Astrocyte (in vitro differentiated cells and primary cell): ENCODE results near the gene CRYBG1. TPM values are rescaled to one million over a fixed set of nuclear protein-coding genes. Genes with fewer than 3 reads are reported as not detected.
A peak's percentile ranks its signal among the peaks of the same experiment; 100 is the strongest.

ENCODE experiments used
- DNase-seq: peaks from one replicate; pipeline ENCODE4 v3.0.0-alpha.2; 2010; ENCODE audit warnings: low read depth
- FAIRE-seq: peaks from 2 replicates; lab custom pipeline; 2011; peaks lifted over from hg19 to GRCh38; lab: Jason Lieb, UNC
- H2AFZ ChIP-seq: 2 replicates; pipeline ENCODE4 v1.6.0; 2012; ENCODE audit warnings: low read depth, low read length, inconsistent platforms
- H3K27ac ChIP-seq: 2 replicates; pipeline ENCODE4 v1.5.1; 2011; ENCODE audit warnings: low read depth, low read length, inconsistent platforms
- H3K27me3 ChIP-seq: 2 replicates; pipeline ENCODE4 v1.6.0; 2011; ENCODE audit warnings: low read length, inconsistent platforms; ENCODE audit not compliant: insufficient read depth
- H3K36me3 ChIP-seq: 2 replicates; pipeline ENCODE4 v1.5.1; 2011; ENCODE audit warnings: low read length, inconsistent platforms; ENCODE audit not compliant: insufficient read depth
- H3K4me1 ChIP-seq: 2 replicates; pipeline ENCODE4 v1.5.1; 2011; ENCODE audit warnings: low read length, inconsistent platforms; ENCODE audit not compliant: insufficient read depth
- H3K4me2 ChIP-seq: 2 replicates; pipeline ENCODE4 v1.6.0; 2012; ENCODE audit warnings: low read length, inconsistent platforms
- H3K4me3 ChIP-seq: 2 replicates; pipeline ENCODE4 v1.5.1; 2011; ENCODE audit warnings: low read depth, mild to moderate bottlenecking, low read length, inconsistent platforms; ENCODE audit not compliant: insufficient read depth
- H3K79me2 ChIP-seq: 2 replicates; pipeline ENCODE4 v1.6.0; 2012; ENCODE audit warnings: mild to moderate bottlenecking, low read length, inconsistent platforms; ENCODE audit not compliant: insufficient read depth
- H3K9ac ChIP-seq: 2 replicates; pipeline ENCODE4 v1.6.0; 2012; ENCODE audit warnings: mild to moderate bottlenecking, low read length, inconsistent platforms
- H3K9me3 ChIP-seq: 2 replicates; pipeline ENCODE4 v1.5.1; 2012; ENCODE audit warnings: low read depth, mild to moderate bottlenecking, low read length, inconsistent platforms; ENCODE audit not compliant: insufficient read depth
- H4K20me1 ChIP-seq: 2 replicates; pipeline ENCODE4 v1.6.0; 2012; ENCODE audit warnings: low read length, inconsistent platforms; ENCODE audit not compliant: insufficient read depth
- H3K27ac Mint-ChIP-seq: one replicate; pipeline ENCODE4 v1.8.0; 2021; ENCODE audit warnings: mild to moderate bottlenecking, mixed read lengths; ENCODE audit not compliant: unreplicated experiment
- H3K27me3 Mint-ChIP-seq: one replicate; pipeline ENCODE4 v1.8.0; 2021; ENCODE audit warnings: low read depth, mixed read lengths; ENCODE audit not compliant: unreplicated experiment
- H3K36me3 Mint-ChIP-seq: one replicate; pipeline ENCODE4 v1.8.0; 2021; ENCODE audit warnings: low read depth, mixed read lengths; ENCODE audit not compliant: unreplicated experiment
- H3K4me1 Mint-ChIP-seq: one replicate; pipeline ENCODE4 v1.8.0; 2021; ENCODE audit warnings: low read depth, mixed read lengths; ENCODE audit not compliant: unreplicated experiment
- H3K4me3 Mint-ChIP-seq: one replicate; pipeline ENCODE4 v1.8.0; 2021; ENCODE audit warnings: mild to moderate bottlenecking, moderate library complexity, mixed read lengths; ENCODE audit not compliant: unreplicated experiment
- H3K9me3 Mint-ChIP-seq: one replicate; pipeline ENCODE4 v1.8.0; 2021; ENCODE audit warnings: mild to moderate bottlenecking, mixed read lengths; ENCODE audit not compliant: unreplicated experiment
- EZH2 ChIP-seq: IDR thresholded peaks from 2 replicates; pipeline ENCODE4 v1.6.1; 2012; ENCODE audit warnings: mild to moderate bottlenecking, low read length, inconsistent platforms; ENCODE audit not compliant: insufficient read depth
- total RNA-seq: library from RNA; stranded (reverse); gene quantifications from 2 replicates; pipeline ENCODE4 v1.2.1, GENCODE V29; 2021
- TF ChIP-seq, protein P1 (sequence below): IDR thresholded peaks from 2 replicates; pipeline ENCODE4 v1.5.1; 2011; ENCODE audit warnings: low read depth, mild to moderate bottlenecking, inconsistent platforms, low read length, moderate library complexity; ENCODE audit not compliant: insufficient read depth

CRYBG1 gene
- total RNA-seq, 1 donor from 2014 or later = 0.64 TPM

DNA sequence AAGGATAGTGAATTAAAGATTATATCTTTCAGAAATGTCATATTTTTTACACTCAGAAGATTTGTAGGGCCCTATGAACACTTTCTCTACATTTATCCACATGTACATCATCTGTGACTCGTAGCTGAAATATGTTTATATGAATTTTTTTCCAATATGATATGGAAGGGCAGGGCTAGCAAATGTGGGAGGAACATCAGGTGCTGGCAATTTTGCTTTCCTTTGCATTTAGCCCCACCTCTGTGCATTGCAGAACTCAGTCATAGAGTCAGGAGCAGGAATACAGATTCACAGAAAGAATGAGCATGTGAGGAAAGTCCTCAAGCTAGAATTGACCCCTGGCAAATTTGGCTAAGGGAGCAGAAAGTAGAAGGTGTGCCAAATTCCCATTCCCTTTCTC lies 129.9 kb downstream of the CRYBG1 start:
- Histone ChIP-seq H3K79me2 (no peaks in the 10 kb centered on the region), H3K9ac (no peak overlapping the region), H3K4me3 (no peak overlapping the region), H3K4me2 (no peak overlapping the region), H2AFZ (no peak overlapping the region), H3K36me3 (no peaks in the 10 kb centered on the region), H3K27me3 (no peaks in the 10 kb centered on the region), H4K20me1 (no peaks in the 10 kb centered on the region), H3K4me1 (peaks cover 6% of the 10 kb centered on the region), H3K27ac (no peak overlapping the region), H3K9me3 (no peaks in the 10 kb centered on the region)
- H3K36me3 Mint-ChIP-seq = no peaks in the 10 kb centered on the region
- DNase-seq = no peak
- H3K4me1 Mint-ChIP-seq = peaks cover 27% of the 10 kb centered on the region
- no peaks in the 10 kb centered on the region for H3K9me3 Mint-ChIP-seq
- TF ChIP-seq, protein P1, sequence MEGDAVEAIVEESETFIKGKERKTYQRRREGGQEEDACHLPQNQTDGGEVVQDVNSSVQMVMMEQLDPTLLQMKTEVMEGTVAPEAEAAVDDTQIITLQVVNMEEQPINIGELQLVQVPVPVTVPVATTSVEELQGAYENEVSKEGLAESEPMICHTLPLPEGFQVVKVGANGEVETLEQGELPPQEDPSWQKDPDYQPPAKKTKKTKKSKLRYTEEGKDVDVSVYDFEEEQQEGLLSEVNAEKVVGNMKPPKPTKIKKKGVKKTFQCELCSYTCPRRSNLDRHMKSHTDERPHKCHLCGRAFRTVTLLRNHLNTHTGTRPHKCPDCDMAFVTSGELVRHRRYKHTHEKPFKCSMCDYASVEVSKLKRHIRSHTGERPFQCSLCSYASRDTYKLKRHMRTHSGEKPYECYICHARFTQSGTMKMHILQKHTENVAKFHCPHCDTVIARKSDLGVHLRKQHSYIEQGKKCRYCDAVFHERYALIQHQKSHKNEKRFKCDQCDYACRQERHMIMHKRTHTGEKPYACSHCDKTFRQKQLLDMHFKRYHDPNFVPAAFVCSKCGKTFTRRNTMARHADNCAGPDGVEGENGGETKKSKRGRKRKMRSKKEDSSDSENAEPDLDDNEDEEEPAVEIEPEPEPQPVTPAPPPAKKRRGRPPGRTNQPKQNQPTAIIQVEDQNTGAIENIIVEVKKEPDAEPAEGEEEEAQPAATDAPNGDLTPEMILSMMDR = no peak
- TF ChIP-seq EZH2 = no peak
- no peaks in the 10 kb centered on the region for H3K27me3 Mint-ChIP-seq
- H3K27ac Mint-ChIP-seq = peak overlapping the region; percentile 21
- H3K4me3 Mint-ChIP-seq = no peak overlapping the region
- no peak for FAIRE-seq

DNA sequence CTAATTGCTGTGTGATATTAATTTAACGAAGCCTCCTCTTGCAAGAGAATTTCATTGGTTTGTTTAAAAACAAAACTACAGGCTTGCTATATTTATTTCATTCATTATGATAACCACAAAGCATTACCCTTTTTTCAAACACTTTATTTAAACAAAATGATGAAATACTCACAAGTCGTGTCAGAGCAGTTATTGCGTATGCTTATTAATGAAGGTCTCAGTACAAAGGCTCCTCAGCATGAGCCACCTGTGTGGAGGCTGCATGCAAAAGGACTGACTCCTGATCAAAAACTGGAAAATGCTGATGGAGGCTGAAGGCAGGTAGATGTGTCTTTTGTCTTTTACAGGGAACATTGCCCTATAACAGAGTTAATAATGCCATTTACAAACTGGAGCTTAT lies 130.5 kb downstream of the CRYBG1 start:
- no peak overlapping the region for H3K27ac Mint-ChIP-seq
- no peak for DNase-seq
- Histone ChIP-seq H2AFZ (no peak overlapping the region), H3K4me3 (no peak overlapping the region), H3K9me3 (no peaks in the 10 kb centered on the region), H3K4me2 (no peak overlapping the region), H3K27ac (no peak overlapping the region), H3K27me3 (no peaks in the 10 kb centered on the region), H3K36me3 (no peaks in the 10 kb centered on the region), H4K20me1 (no peaks in the 10 kb centered on the region), H3K4me1 (peaks cover 6% of the 10 kb centered on the region), H3K79me2 (no peaks in the 10 kb centered on the region), H3K9ac (no peak overlapping the region)
- no peak overlapping the region for H3K4me3 Mint-ChIP-seq
- peaks cover 25% of the 10 kb centered on the region for H3K4me1 Mint-ChIP-seq
- H3K36me3 Mint-ChIP-seq = no peaks in the 10 kb centered on the region
- no peaks in the 10 kb centered on the region for H3K27me3 Mint-ChIP-seq
- no peaks in the 10 kb centered on the region for H3K9me3 Mint-ChIP-seq
- TF ChIP-seq EZH2 = no peak
- TF ChIP-seq, protein P1 = no peak
- FAIRE-seq = no peak

DNA sequence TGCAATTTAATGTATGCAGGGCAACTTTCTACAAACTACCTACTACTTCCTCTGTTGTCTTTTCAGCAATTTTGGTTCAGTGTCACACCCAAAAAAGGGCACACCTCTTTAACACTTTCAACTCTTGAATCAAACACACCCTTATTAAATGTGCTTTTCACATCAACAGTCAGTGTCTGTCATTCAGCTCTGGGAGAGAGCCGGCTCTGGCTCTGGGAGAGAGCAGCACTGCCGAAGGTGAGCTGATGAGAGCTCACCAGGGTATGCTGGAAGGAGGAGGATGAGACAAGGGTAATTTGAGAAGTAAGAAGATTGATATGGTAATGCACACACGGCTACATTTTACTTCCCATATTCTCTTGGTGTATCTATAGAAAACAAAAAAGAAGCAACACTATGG lies 134.5 kb downstream of the CRYBG1 start:
- no peak for FAIRE-seq

More for the DNA sequence above, 134.5 kb downstream of the CRYBG1 start:
- Histone ChIP-seq H3K4me2 (no peak overlapping the region), H3K27ac (no peak overlapping the region), H4K20me1 (no peaks in the 10 kb centered on the region), H2AFZ (no peak overlapping the region), H3K4me1 (no peaks in the 10 kb centered on the region), H3K36me3 (no peaks in the 10 kb centered on the region), H3K79me2 (no peaks in the 10 kb centered on the region), H3K9me3 (no peaks in the 10 kb centered on the region), H3K9ac (no peak overlapping the region), H3K4me3 (no peak overlapping the region), H3K27me3 (no peaks in the 10 kb centered on the region)
- Mint-ChIP-seq H3K4me1 (peaks cover 8% of the 10 kb centered on the region), H3K4me3 (no peak overlapping the region), H3K36me3 (no peaks in the 10 kb centered on the region), H3K27me3 (no peaks in the 10 kb centered on the region), H3K27ac (no peak overlapping the region), H3K9me3 (no peaks in the 10 kb centered on the region)
- no peak for DNase-seq
- TF ChIP-seq EZH2 = no peak
- TF ChIP-seq, protein P1 = no peak
